HUES48 (cell line): ENCODE measurements around the gene GCM1.

Experiments
- H3K27ac ChIP-seq: one replicate; pipeline ENCODE4 v1.7.0; 2013; ENCODE audit warnings: low read depth, low read length, inconsistent platforms
- H3K27me3 ChIP-seq: 2 replicates; pipeline ENCODE4 v1.6.1; 2013; ENCODE audit warnings: mild to moderate bottlenecking, low read length; ENCODE audit not compliant: control insufficient read depth, insufficient read depth
- H3K36me3 ChIP-seq: 2 replicates; pipeline ENCODE4 v1.6.1; 2013; ENCODE audit warnings: low read length; ENCODE audit not compliant: control insufficient read depth, insufficient read depth
- H3K4me1 ChIP-seq: 2 replicates; pipeline ENCODE4 v1.6.1; 2013; ENCODE audit warnings: mild to moderate bottlenecking, low read length; ENCODE audit not compliant: control insufficient read depth, insufficient read depth
- H3K4me3 ChIP-seq: 2 replicates; pipeline ENCODE4 v1.5.1; 2013; ENCODE audit warnings: mild to moderate bottlenecking, low read depth, low read length
- H3K9ac ChIP-seq: 2 replicates; pipeline ENCODE4 v1.6.1; 2013; ENCODE audit warnings: mild to moderate bottlenecking, low read depth, low read length, moderate library complexity
- H3K9me3 ChIP-seq: 2 replicates; pipeline ENCODE4 v1.6.1; 2013; ENCODE audit warnings: low read length; ENCODE audit not compliant: control insufficient read depth, insufficient read depth

The GCM1 gene, protein sequence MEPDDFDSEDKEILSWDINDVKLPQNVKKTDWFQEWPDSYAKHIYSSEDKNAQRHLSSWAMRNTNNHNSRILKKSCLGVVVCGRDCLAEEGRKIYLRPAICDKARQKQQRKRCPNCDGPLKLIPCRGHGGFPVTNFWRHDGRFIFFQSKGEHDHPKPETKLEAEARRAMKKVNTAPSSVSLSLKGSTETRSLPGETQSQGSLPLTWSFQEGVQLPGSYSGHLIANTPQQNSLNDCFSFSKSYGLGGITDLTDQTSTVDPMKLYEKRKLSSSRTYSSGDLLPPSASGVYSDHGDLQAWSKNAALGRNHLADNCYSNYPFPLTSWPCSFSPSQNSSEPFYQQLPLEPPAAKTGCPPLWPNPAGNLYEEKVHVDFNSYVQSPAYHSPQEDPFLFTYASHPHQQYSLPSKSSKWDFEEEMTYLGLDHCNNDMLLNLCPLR

GRCh38 chr6:53148684-53149083, at the start of gene GCM1:
Gene GCM1 (minus strand): TSS chr6:53148841. CDS start chr6:53145632, 3,209 bp downstream.
- no peaks in the 10 kb centered on the region for H3K36me3 ChIP-seq
- no peak within 1 kb of the TSS for H3K9ac ChIP-seq
- H3K4me3 ChIP-seq, result no peak within 1 kb of the TSS
- H3K4me1 ChIP-seq, result no peaks in the 10 kb centered on the region
- no peak within 1 kb of the TSS for H3K27ac ChIP-seq
- H3K27me3 ChIP-seq, result no peaks in the 10 kb centered on the region
- H3K9me3 ChIP-seq, result no peaks in the 10 kb centered on the region

GRCh38 chr6:53197553-53197952, 48.9 kb upstream of the GCM1 start:
- Histone ChIP-seq H3K9me3 (no peaks in the 10 kb centered on the region), H3K27me3 (no peaks in the 10 kb centered on the region), H3K4me3 (no peak overlapping the region), H3K9ac (no peak overlapping the region), H3K36me3 (no peaks in the 10 kb centered on the region), H3K4me1 (peaks cover 6% of the 10 kb centered on the region), H3K27ac (no peak overlapping the region)

DNA sequence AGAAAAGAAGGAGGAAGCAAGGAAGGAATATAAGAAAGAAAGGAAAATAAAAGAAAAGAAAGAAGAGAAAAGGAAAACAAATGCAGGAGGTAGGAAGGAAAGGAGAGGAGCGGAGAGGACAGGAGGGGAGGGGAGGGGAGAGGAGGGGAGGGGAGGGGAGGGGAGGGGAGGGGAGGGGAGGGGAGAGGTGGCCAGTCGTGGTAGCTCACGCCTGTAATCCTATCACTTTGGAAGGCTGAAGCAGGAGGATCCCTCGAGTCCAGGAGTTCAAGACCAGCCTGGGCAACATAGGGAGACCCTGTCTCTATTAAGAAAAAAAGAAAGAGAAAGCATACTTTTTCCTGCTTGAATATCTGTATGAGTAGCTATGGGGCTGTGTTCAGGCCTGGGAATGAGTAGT, 46.4 kb upstream of the GCM1 start:
- no peaks in the 10 kb centered on the region for H3K36me3 ChIP-seq
- H3K27me3 ChIP-seq, result no peaks in the 10 kb centered on the region
- no peak overlapping the region for H3K9ac ChIP-seq
- H3K4me1 ChIP-seq, result peaks cover 6% of the 10 kb centered on the region
- no peak overlapping the region for H3K27ac ChIP-seq
- no peak overlapping the region for H3K4me3 ChIP-seq
- no peaks in the 10 kb centered on the region for H3K9me3 ChIP-seq

- no peak overlapping the region for H3K4me3 ChIP-seq
- H3K27me3 ChIP-seq, result no peaks in the 10 kb centered on the region
- H3K9ac ChIP-seq, result no peak overlapping the region
- no peaks in the 10 kb centered on the region for H3K9me3 ChIP-seq
- no peaks in the 10 kb centered on the region for H3K36me3 ChIP-seq
- H3K4me1 ChIP-seq, result peaks cover 6% of the 10 kb centered on the region
- no peak overlapping the region for H3K27ac ChIP-seq
Measured at GRCh38 chr6:53192682-53193188, 44.1 kb upstream of the GCM1 start.

- no peak overlapping the region for H3K9ac ChIP-seq
- no peaks in the 10 kb centered on the region for H3K36me3 ChIP-seq
- H3K27me3 ChIP-seq, result no peaks in the 10 kb centered on the region
- H3K4me3 ChIP-seq, result no peak overlapping the region
- peaks cover 6% of the 10 kb centered on the region for H3K4me1 ChIP-seq
- H3K9me3 ChIP-seq, result no peaks in the 10 kb centered on the region
- no peak overlapping the region for H3K27ac ChIP-seq
Measured at GRCh38 chr6:53189554-53189953, 40.9 kb upstream of the GCM1 start.

GRCh38 chr6:53188833-53189232, 40.2 kb upstream of the GCM1 start:
- Histone ChIP-seq H3K4me3 (no peak overlapping the region), H3K9me3 (no peaks in the 10 kb centered on the region), H3K27me3 (no peaks in the 10 kb centered on the region), H3K36me3 (no peaks in the 10 kb centered on the region), H3K9ac (no peak overlapping the region), H3K27ac (no peak overlapping the region), H3K4me1 (peaks cover 6% of the 10 kb centered on the region)

DNA sequence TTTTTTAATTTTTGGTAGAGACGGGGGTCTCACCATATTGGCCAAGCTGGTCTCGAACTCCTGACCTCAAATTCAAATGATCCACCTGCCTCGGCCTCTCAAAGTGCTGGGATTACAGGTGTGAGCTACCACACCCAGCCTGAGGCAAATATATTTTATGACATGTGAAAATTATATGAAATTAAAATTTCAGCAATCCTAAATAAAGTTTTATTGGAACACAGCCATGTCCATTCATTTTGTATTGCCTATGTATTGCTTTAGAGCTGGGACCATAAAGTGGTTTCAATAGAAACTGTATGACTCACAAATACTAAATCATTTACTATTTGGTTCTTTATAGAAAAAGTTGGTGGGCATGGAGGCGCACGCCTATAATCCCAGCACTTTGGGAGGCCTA, 32.0 kb upstream of the GCM1 start:
- no peak overlapping the region for H3K4me3 ChIP-seq
- no peaks in the 10 kb centered on the region for H3K4me1 ChIP-seq
- H3K36me3 ChIP-seq, result no peaks in the 10 kb centered on the region
- H3K9ac ChIP-seq, result no peak overlapping the region
- H3K9me3 ChIP-seq, result no peaks in the 10 kb centered on the region
- H3K27ac ChIP-seq, result no peak overlapping the region
- H3K27me3 ChIP-seq, result no peaks in the 10 kb centered on the region

- Histone ChIP-seq H3K9me3 (no peaks in the 10 kb centered on the region), H3K27me3 (no peaks in the 10 kb centered on the region), H3K27ac (no peak overlapping the region), H3K36me3 (no peaks in the 10 kb centered on the region), H3K4me1 (no peaks in the 10 kb centered on the region), H3K4me3 (no peak overlapping the region), H3K9ac (no peak overlapping the region)
Measured at GRCh38 chr6:53179961-53180651, 31.5 kb upstream of the GCM1 start.

DNA sequence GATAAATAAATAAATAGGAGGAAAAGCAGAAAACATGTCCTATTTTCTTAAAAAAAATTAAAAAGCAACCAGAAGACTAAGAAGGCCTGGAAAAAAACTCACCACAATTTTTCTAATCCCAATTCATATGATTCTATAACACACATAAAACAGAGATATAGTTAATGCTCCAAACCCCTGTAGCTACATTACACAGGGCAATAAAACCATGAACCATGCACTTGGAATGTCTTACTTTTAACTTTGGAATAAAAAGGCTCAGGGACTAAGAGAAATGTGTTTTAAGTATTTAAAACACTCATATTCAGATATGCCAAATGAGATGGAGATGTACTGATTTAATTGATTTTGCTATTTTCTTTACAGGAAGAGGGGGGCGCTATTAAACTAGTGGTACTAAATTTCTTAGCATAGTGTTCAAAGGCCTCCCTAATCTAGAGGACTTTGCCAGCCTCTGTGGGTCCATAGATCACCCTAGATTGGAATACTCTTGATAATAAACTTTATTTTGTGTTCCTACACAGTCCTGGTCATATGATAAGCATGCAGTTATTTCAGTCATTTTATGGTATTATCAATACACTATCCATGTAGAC, 30.3 kb upstream of the GCM1 start:
- Histone ChIP-seq H3K4me1 (no peaks in the 10 kb centered on the region), H3K27ac (no peak overlapping the region), H3K36me3 (no peaks in the 10 kb centered on the region), H3K9ac (no peak overlapping the region), H3K9me3 (no peaks in the 10 kb centered on the region), H3K27me3 (no peaks in the 10 kb centered on the region), H3K4me3 (no peak overlapping the region)

DNA sequence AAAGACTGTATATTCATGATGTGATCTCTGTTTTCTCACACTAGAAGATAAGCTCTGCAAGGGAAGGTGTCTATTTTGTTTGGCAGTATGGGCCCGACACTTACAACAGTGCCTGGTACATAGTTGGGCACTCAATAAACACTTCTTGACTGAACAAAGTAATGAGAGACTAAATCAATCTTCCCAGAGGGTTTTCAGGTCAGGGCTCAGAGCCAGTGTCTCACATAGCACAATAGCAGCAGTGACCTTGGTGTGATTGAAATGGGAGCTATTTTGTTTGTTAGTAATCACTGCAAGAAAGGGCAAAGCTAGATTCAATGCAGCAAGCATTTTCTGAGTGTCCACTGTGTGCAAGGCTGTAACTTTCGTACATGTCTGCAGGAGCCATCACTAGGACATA, 26.4 kb upstream of the GCM1 start:
- H3K36me3 ChIP-seq, result no peaks in the 10 kb centered on the region
- H3K9ac ChIP-seq, result no peak overlapping the region
- no peaks in the 10 kb centered on the region for H3K27me3 ChIP-seq
- H3K4me3 ChIP-seq, result no peak overlapping the region
- no peaks in the 10 kb centered on the region for H3K4me1 ChIP-seq
- H3K27ac ChIP-seq, result no peak overlapping the region
- no peaks in the 10 kb centered on the region for H3K9me3 ChIP-seq

GRCh38 chr6:53172468-53172803, 23.8 kb upstream of the GCM1 start:
- no peaks in the 10 kb centered on the region for H3K36me3 ChIP-seq
- no peak overlapping the region for H3K27ac ChIP-seq
- H3K9ac ChIP-seq, result no peak overlapping the region
- H3K4me3 ChIP-seq, result no peak overlapping the region
- H3K27me3 ChIP-seq, result no peaks in the 10 kb centered on the region
- 0 out of 2 replicates have a peak, but pooled peaks cover 5% of the 10 kb centered on the region for H3K4me1 ChIP-seq
- no peaks in the 10 kb centered on the region for H3K9me3 ChIP-seq
